ENCODE measurements around the gene SLIT3.

- TF ChIP-seq ZNF398 (tag by site-specific recombination; IDR thresholded peaks at IDR 0.05): no peak
- no peak for TF ChIP-seq ZNF175 (tag by site-specific recombination; IDR thresholded peaks at IDR 0.05)
- no peak for TF ChIP-seq ZNF561 (tag by site-specific recombination; IDR thresholded peaks at IDR 0.05; ENCODE audit: borderline replicate concordance)
- no peak for TF ChIP-seq ZNF626 (tag by site-specific recombination; IDR thresholded peaks at IDR 0.05)
- no peak for TF ChIP-seq KLF1 (tag by site-specific recombination; IDR thresholded peaks at IDR 0.05)
- TF ChIP-seq CTCF (tag by site-specific recombination; IDR thresholded peaks at IDR 0.05): no peak
- TF ChIP-seq ZNF354C (tag by site-specific recombination; IDR thresholded peaks at IDR 0.05; ENCODE audit: borderline replicate concordance, low read depth): no peak
- TF ChIP-seq ZNF223 (tag by site-specific recombination; IDR thresholded peaks at IDR 0.05): no peak
- no peak for TF ChIP-seq ZNF423 (tag by site-specific recombination; IDR thresholded peaks at IDR 0.05)
- TF ChIP-seq ZNF140 (tag by site-specific recombination; IDR thresholded peaks at IDR 0.05): no peak
These were observed 498.6 kb downstream of the SLIT3 start for GRCh38 chr5:168802337-168802736.
